Small intestine (tissue), 7 donors: ENCODE measurements around the gene DNAJC6. TPM values are rescaled to one million over a fixed set of nuclear protein-coding genes. Genes with fewer than 3 reads are reported as not detected.

Experiments used
- DNase-seq, 2 donors: peaks; one replicate each; pipeline versions ENCODE4 v3.0.0 to v3.0.0-alpha.2; 2013
- FAIRE-seq: peaks from 2 replicates; lab custom pipeline; 2012; peaks lifted over from hg19 to GRCh38; lab: Jason Lieb, UNC
- H3K27ac ChIP-seq, 3 donors: one replicate each; pipeline ENCODE4 v1.5.1; 2013; ENCODE audit warnings: low read length in 2 of 3, mild to moderate bottlenecking in 2 of 3, control low read depth in 1 of 3, inconsistent platforms in 1 of 3, low read depth in 1 of 3, moderate library complexity in 1 of 3
- H3K27me3 ChIP-seq, 3 donors: one replicate each; pipeline ENCODE4 v1.6.1; 2013; ENCODE audit warnings: low read length in 3 of 3, inconsistent platforms in 1 of 3; ENCODE audit not compliant: control insufficient read depth in 3 of 3, insufficient read depth in 3 of 3
- H3K36me3 ChIP-seq, 3 donors: one replicate each; pipeline ENCODE4 v1.6.1; 2013; ENCODE audit warnings: low read length in 3 of 3, inconsistent platforms in 1 of 3, low read depth in 1 of 3, mild to moderate bottlenecking in 1 of 3, moderate library complexity in 1 of 3; ENCODE audit not compliant: control insufficient read depth in 3 of 3, insufficient read depth in 2 of 3
- H3K4me1 ChIP-seq, 3 donors: one replicate each; pipeline ENCODE4 v1.6.1; 2013; ENCODE audit warnings: low read length in 2 of 3, inconsistent platforms in 1 of 3, low read depth in 1 of 3, mild to moderate bottlenecking in 1 of 3, moderate library complexity in 1 of 3; ENCODE audit not compliant: control insufficient read depth in 3 of 3, insufficient read depth in 2 of 3
- H3K4me3 ChIP-seq, 3 donors: one replicate each; pipeline ENCODE4 v1.5.1; 2013; ENCODE audit warnings: low read length in 3 of 3, control low read depth in 1 of 3, inconsistent platforms in 1 of 3, low read depth in 1 of 3, mild to moderate bottlenecking in 1 of 3, moderate library complexity in 1 of 3
- H3K9me3 ChIP-seq, 2 donors: one replicate each; pipeline ENCODE4 v1.6.1; 2013; ENCODE audit warnings: low read depth in 1 of 2, low read length in 1 of 2; ENCODE audit not compliant: control insufficient read depth in 2 of 2, insufficient read depth in 1 of 2
- WGBS, 3 donors: extraction: QIAGEN DNeasy Blood & Tissue Kit; methylation state at CpG; one replicate each; pipeline ENCODE4 v1.1.7; 2013; 5-methylcytosine and 5-hydroxymethylcytosine counted together
- polyA plus RNA-seq, 4 donors: library from polyadenylated mRNA; stranded (reverse) in 3 of 4; unstranded in 1 of 4; fragments of 200-250 nt in 3 of 4; fragments of 120-200 nt in 1 of 4; gene quantifications; one replicate each; pipeline versions ENCODE4 v1.2.1 to v1.2.3, GENCODE V29; 2013
- donor health status: healthy with polysubstance abuse.
- donor health status: control.
- donor health status: control.
- donor health status: Bipolar disorder and iron deficiency.
- donor health status: healthy.

The DNAJC6 gene
- polyA plus RNA-seq, 4 donors, result 0.22 to 3.1 (median 1.4) TPM

GRCh38 chr1:65409314-65409713 is 100.0 kb downstream of the DNAJC6 start:
- WGBS, 3 donors, result 64 to 89% (median 69%) methylated on average over 1 of the region's 1 CpG

GRCh38 chr1:65409816-65410326 is 100.5 kb downstream of the DNAJC6 start:
- Histone ChIP-seq H3K4me1 (no peaks in the 10 kb centered on the region), H3K9me3 (no peaks in the 10 kb centered on the region), H3K27me3 (peaks cover 0 to 2% (median 0%) of the 10 kb centered on the region in 3 donors), H3K4me3 (no peak overlapping the region), H3K27ac (no peak overlapping the region), H3K36me3 (no peaks in the 10 kb centered on the region)
- DNase-seq (no peak), FAIRE-seq (no peak)
- WGBS, 3 donors, result 88 to 94% (median 92%) methylated on average over 4 of the region's 4 CpGs

More at GRCh38 chr1:65409314-65409713, 100.0 kb downstream of the DNAJC6 start:
- DNase-seq (no peak), FAIRE-seq (no peak)
- Histone ChIP-seq H3K27me3 (peaks cover 0 to 2% (median 0%) of the 10 kb centered on the region in 3 donors), H3K4me3 (no peak overlapping the region), H3K27ac (no peak overlapping the region), H3K4me1 (no peaks in the 10 kb centered on the region), H3K36me3 (no peaks in the 10 kb centered on the region), H3K9me3 (no peaks in the 10 kb centered on the region)

DNA sequence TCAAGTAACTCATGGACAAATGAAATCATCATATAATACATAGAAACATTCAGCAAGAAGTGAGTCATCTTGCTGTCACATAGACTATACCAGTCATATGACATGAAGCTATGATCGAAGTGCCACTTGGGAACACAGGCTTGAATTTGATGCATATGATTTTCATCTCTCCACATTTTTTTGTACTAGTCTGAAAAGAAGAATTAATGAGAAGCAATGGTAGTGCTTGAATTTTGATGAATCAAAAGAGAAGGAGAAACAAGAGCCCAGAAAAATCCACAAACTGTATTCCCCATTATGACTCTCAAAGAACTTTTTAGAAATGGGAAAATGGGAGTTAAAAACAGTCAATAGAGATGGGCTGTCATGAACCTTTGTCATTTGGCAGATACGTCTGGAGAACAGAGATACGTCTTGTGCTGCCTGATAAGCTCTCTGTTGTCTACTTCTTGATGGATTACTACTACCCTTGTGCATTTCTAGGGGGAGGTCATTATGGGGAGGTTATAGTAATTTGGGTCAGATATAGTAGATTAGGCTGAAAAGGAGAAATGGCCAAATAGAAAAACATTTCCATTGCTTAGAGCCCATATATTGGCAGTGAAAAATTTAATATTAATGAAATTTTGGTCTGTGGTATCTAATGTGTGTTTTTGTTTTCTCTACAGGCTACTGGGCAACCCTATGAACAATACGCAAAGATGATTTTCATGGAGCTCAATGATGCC is 103.1 kb downstream of the DNAJC6 start:
- Histone ChIP-seq H3K36me3 (no peaks in the 10 kb centered on the region), H3K4me3 (no peak overlapping the region), H3K27ac (no peak overlapping the region), H3K4me1 (no peaks in the 10 kb centered on the region), H3K27me3 (no peaks in the 10 kb centered on the region), H3K9me3 (no peaks in the 10 kb centered on the region)
- FAIRE-seq, result no peak
- DNase-seq, result no peak
- WGBS, 3 donors, result 90 to 93% (median 91%) methylated on average over 4 of the region's 4 CpGs

DNA sequence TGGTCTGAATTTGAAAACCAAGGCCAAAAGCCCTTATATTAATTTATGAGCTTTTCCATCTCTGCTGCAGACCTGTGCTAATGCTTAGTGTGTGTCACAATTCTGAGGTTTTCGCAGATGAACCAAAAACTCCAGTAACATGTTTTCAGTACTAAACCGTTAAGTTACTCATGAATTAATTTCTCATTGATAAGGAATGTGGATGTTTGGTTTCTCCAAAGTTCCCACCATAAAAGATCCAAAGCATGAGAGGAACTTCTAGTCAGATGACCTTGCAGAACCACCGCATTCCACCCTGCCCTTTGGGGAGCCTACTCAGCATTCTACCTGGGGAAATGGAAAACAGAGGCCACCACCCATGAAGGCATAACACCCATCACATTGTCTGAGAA is 103.6 kb downstream of the DNAJC6 start:
- Histone ChIP-seq H3K4me1 (no peaks in the 10 kb centered on the region), H3K27ac (no peak overlapping the region), H3K27me3 (no peaks in the 10 kb centered on the region), H3K9me3 (no peaks in the 10 kb centered on the region), H3K4me3 (no peak overlapping the region), H3K36me3 (no peaks in the 10 kb centered on the region)
- FAIRE-seq (no peak), DNase-seq (no peak)
- 84 to 93% (median 90%) methylated on average over 3 of the region's 3 CpGs for WGBS, 3 donors

- H3K4me1 ChIP-seq, result peaks cover 0 to 5% (median 0%) of the 10 kb centered on the region in 3 donors
- H3K9me3 ChIP-seq, result no peaks in the 10 kb centered on the region
- no peak overlapping the region for H3K4me3 ChIP-seq
- no peaks in the 10 kb centered on the region for H3K27me3 ChIP-seq
- H3K27ac ChIP-seq, result no peak overlapping the region
- FAIRE-seq (peak; percentile 41), DNase-seq (no peak)
- H3K36me3 ChIP-seq, result no peaks in the 10 kb centered on the region
- WGBS, 3 donors, result 77 to 83% (median 79%) methylated on average over 4 of the region's 4 CpGs
Measured at GRCh38 chr1:65414538-65414937, 105.2 kb downstream of the DNAJC6 start.

- DNase-seq (no peak), FAIRE-seq (no peak)
- 86 to 89% (median 88%) methylated on average over 1 of the region's 1 CpG for WGBS, 3 donors
- H3K4me3 ChIP-seq, result no peak overlapping the region
- H3K36me3 ChIP-seq, result no peaks in the 10 kb centered on the region
- no peak overlapping the region for H3K27ac ChIP-seq
- no peaks in the 10 kb centered on the region for H3K9me3 ChIP-seq
- H3K27me3 ChIP-seq, result no peaks in the 10 kb centered on the region
- H3K4me1 ChIP-seq, result peaks cover 0 to 5% (median 0%) of the 10 kb centered on the region in 3 donors
Measured at GRCh38 chr1:65416767-65417166, 107.4 kb downstream of the DNAJC6 start.

GRCh38 chr1:65417729-65418128 is 108.4 kb downstream of the DNAJC6 start:
- DNase-seq (no peak), FAIRE-seq (no peak)
- H3K27me3 ChIP-seq, result no peaks in the 10 kb centered on the region
- WGBS, 3 donors, result 63 to 83% (median 77%) methylated on average over 2 of the region's 2 CpGs
- no peaks in the 10 kb centered on the region for H3K36me3 ChIP-seq
- H3K4me3 ChIP-seq, result no peak overlapping the region
- H3K27ac ChIP-seq, result no peak overlapping the region
- H3K9me3 ChIP-seq, result no peaks in the 10 kb centered on the region
- peaks cover 0 to 11% (median 4%) of the 10 kb centered on the region in 3 donors for H3K4me1 ChIP-seq

DNA sequence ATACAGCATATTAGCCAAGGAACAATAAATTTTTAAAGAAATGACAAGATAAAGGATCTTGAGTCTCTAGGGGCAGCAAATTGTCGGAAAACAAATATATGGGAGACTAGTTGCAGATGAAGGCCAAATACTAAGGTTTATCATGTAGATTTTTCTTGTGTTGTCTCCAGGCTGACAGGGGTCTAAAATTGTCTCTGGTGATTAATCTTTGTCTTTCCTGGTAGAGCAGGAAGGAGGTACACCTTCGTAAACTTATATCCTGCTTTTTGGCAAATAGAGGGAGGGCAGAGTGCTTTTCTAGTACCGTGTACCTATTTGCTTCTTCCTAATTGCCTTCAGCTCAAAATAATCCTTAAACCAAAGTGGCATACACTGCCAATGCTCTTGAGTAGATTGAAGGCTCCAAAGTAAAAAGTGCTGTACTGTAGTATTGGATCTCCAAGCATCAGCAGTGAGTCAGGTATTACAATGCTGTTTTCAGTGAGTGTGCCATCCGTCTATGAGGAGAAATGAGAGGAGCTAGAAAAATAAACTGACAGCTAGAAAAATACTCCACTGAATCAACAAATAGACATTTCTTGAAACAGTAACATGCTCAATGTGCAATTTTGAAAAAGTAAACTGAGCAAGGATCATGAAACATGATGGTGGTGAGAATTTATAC is 109.3 kb downstream of the DNAJC6 start:
- Histone ChIP-seq H3K27ac (peak overlapping the region in 1 of 3 donors; percentile 29), H3K4me3 (no peak overlapping the region), H3K27me3 (no peaks in the 10 kb centered on the region), H3K9me3 (no peaks in the 10 kb centered on the region), H3K4me1 (peaks cover 0 to 11% (median 4%) of the 10 kb centered on the region in 3 donors), H3K36me3 (no peaks in the 10 kb centered on the region)
- 83 to 90% (median 87%) methylated on average over 4 of the region's 4 CpGs for WGBS, 3 donors
- DNase-seq (no peak), FAIRE-seq (no peak)
